H1 (cell line): ENCODE results near the gene NOP16. TPM values are rescaled to one million over a fixed set of nuclear protein-coding genes. Genes with fewer than 3 reads are reported as not detected.

Experiments
- CTCF ChIA-PET: fragments of 300-600 bp; sonication (Branson Sonifier 250); formaldehyde crosslinking; loops from one replicate; lab custom pipeline; 2021; ENCODE audit not compliant: partially characterized antibody; lab: Charles Lee
- POLR2A ChIA-PET: fragments of 300-600 bp; sonication (Branson Sonifier 250); formaldehyde crosslinking; loops from one replicate; lab custom pipeline; 2021; ENCODE audit warnings: inconsistent platforms; ENCODE audit not compliant: partially characterized antibody; lab: Charles Lee
- DNase-seq, 2 experiments: peaks; one replicate each; pipeline versions ENCODE4 v3.0.0 to v3.0.0-alpha.2; 2010 to 2022; ENCODE audit warnings: low spot score in 2 of 2, low read depth in 1 of 2, mixed read lengths in 1 of 2
- FAIRE-seq: peaks from 2 replicates; lab custom pipeline; 2011; peaks lifted over from hg19 to GRCh38; lab: Jason Lieb, UNC
- H2AFZ ChIP-seq: 2 replicates; pipeline ENCODE4 v1.8.1; 2012; ENCODE audit warnings: low read length, inconsistent platforms
- H2AK5ac ChIP-seq: 2 replicates; pipeline ENCODE4 v1.6.1; 2013; ENCODE audit warnings: low read depth, low read length
- H2BK120ac ChIP-seq: replicated peaks from 2 replicates; pipeline ENCODE3; 2013; ENCODE audit warnings: low read depth, low read length, inconsistent platforms
- H2BK12ac ChIP-seq: 2 replicates; pipeline ENCODE4 v1.6.1; 2013; ENCODE audit warnings: low read depth, low read length
- H2BK15ac ChIP-seq: 2 replicates; pipeline ENCODE4 v1.6.1; 2013; ENCODE audit warnings: low read length
- H2BK20ac ChIP-seq: 2 replicates; pipeline ENCODE4 v1.6.1; 2013; ENCODE audit warnings: low read length
- H2BK5ac ChIP-seq: 2 replicates; pipeline ENCODE4 v1.6.1; 2013; ENCODE audit warnings: low read depth, low read length
- H3K14ac ChIP-seq: 2 replicates; pipeline ENCODE4 v1.6.1; 2013; ENCODE audit warnings: inconsistent platforms; ENCODE audit not compliant: insufficient read length
- H3K18ac ChIP-seq: 2 replicates; pipeline ENCODE4 v1.6.1; 2013; ENCODE audit warnings: low read length; ENCODE audit errors: extremely low read depth
- H3K23ac ChIP-seq: 2 replicates; pipeline ENCODE4 v1.6.1; 2013; ENCODE audit warnings: inconsistent platforms; ENCODE audit not compliant: insufficient read length
- H3K23me2 ChIP-seq: 2 replicates; pipeline ENCODE4 v1.6.1; 2013; ENCODE audit warnings: low read depth, low read length
- H3K27ac ChIP-seq: 2 replicates; pipeline ENCODE4 v1.6.1; 2011; ENCODE audit warnings: low read depth, low read length, inconsistent platforms
- H3K27me3 ChIP-seq, 4 experiments: replicated peaks in 1 of 4; 1 replicate in 1 of 4; 2 replicates in 3 of 4; pipeline versions ENCODE4 v1.6.1 to v1.8.1; 2011 to 2013; ENCODE audit warnings: low read length in 3 of 4, mild to moderate bottlenecking in 3 of 4, inconsistent platforms in 2 of 4, mixed read lengths in 2 of 4, moderate library complexity in 1 of 4; ENCODE audit not compliant: control insufficient read depth in 3 of 4, insufficient read depth in 3 of 4; ENCODE audit errors: extremely low read depth in 1 of 4
- H3K36me3 ChIP-seq, 4 experiments: 2 replicates each; pipeline versions ENCODE4 v1.6.1 to v1.8.1; 2011 to 2013; ENCODE audit warnings: mild to moderate bottlenecking in 4 of 4, low read length in 3 of 4, moderate library complexity in 2 of 4, control low read depth in 1 of 4, inconsistent platforms in 1 of 4; ENCODE audit not compliant: insufficient read depth in 4 of 4, control insufficient read depth in 2 of 4
- H3K4ac ChIP-seq: replicated peaks from 2 replicates; pipeline ENCODE3; 2013; ENCODE audit warnings: low read length, low read depth, mixed read lengths, inconsistent platforms; ENCODE audit not compliant: insufficient read length
- H3K4me1 ChIP-seq, 4 experiments: replicated peaks in 1 of 4; 1 replicate in 1 of 4; 2 replicates in 3 of 4; pipeline versions ENCODE4 v1.6.1 to v1.8.1; 2011 to 2013; ENCODE audit warnings: low read length in 3 of 4, inconsistent platforms in 2 of 4, mixed read lengths in 1 of 4; ENCODE audit not compliant: insufficient read depth in 4 of 4, control insufficient read depth in 3 of 4
- H3K4me2 ChIP-seq, 2 experiments: 2 replicates each; pipeline versions ENCODE4 v1.6.1 to v1.8.1; 2011 to 2013; ENCODE audit warnings: low read depth in 2 of 2, low read length in 2 of 2, control low read depth in 1 of 2, inconsistent platforms in 1 of 2, mild to moderate bottlenecking in 1 of 2; ENCODE audit not compliant: insufficient read depth in 1 of 2
- H3K4me3 ChIP-seq, 4 experiments: fragments of 200-600, 300-600 bp in 1 of 4; sonication (generic), shearing (Covaris generic), sonication (Bioruptor Twin) in 1 of 4; 2 replicates each; pipeline versions ENCODE4 v1.5.1 to v1.8.1; 2011 to 2016; ENCODE audit warnings: low read length in 4 of 4, low read depth in 3 of 4, control low read depth in 2 of 4, inconsistent platforms in 2 of 4, mild to moderate bottlenecking in 2 of 4, mixed read lengths in 1 of 4, moderate library complexity in 1 of 4; ENCODE audit not compliant: insufficient read depth in 2 of 4; ENCODE audit errors: extremely low read depth in 1 of 4
- H3K56ac ChIP-seq: replicated peaks from 2 replicates; pipeline ENCODE3; 2013; ENCODE audit warnings: low read depth, mild to moderate bottlenecking, mixed read lengths, low read length, inconsistent platforms; ENCODE audit not compliant: insufficient read length
- H3K79me1 ChIP-seq: 2 replicates; pipeline ENCODE4 v1.6.1; 2013; ENCODE audit warnings: low read depth, low read length, control low read depth
- H3K79me2 ChIP-seq, 2 experiments: 2 replicates each; pipeline versions ENCODE4 v1.6.1 to v1.8.1; 2012 to 2013; ENCODE audit warnings: low read length in 2 of 2, mild to moderate bottlenecking in 2 of 2, inconsistent platforms in 1 of 2; ENCODE audit not compliant: insufficient read depth in 2 of 2, control insufficient read depth in 1 of 2
- H3K9ac ChIP-seq, 4 experiments: replicated peaks in 1 of 4; 1 replicate in 1 of 4; 2 replicates in 3 of 4; pipeline versions ENCODE4 v1.6.1 to v1.8.1; 2011 to 2013; ENCODE audit warnings: low read depth in 3 of 4, low read length in 3 of 4, control low read depth in 2 of 4, mild to moderate bottlenecking in 2 of 4, moderate library complexity in 2 of 4, inconsistent platforms in 1 of 4; ENCODE audit errors: extremely low read depth in 1 of 4
- H3K9me3 ChIP-seq, 2 experiments: 2 replicates each; pipeline versions ENCODE4 v1.6.1 to v1.8.1; 2012 to 2013; ENCODE audit warnings: mild to moderate bottlenecking in 2 of 2, moderate library complexity in 2 of 2, control low read depth in 1 of 2, inconsistent platforms in 1 of 2, low read depth in 1 of 2, low read length in 1 of 2, mixed read lengths in 1 of 2; ENCODE audit not compliant: insufficient read depth in 2 of 2
- H4K20me1 ChIP-seq, 2 experiments: replicated peaks in 1 of 2; 2 replicates each; pipeline versions ENCODE3 to v1.8.1; 2011 to 2013; ENCODE audit warnings: inconsistent platforms in 2 of 2, low read length in 2 of 2, mild to moderate bottlenecking in 1 of 2; ENCODE audit not compliant: insufficient read depth in 2 of 2, control insufficient read depth in 1 of 2
- H4K5ac ChIP-seq: 2 replicates; pipeline ENCODE4 v1.6.1; 2013; ENCODE audit warnings: low read length, low read depth, mixed read lengths, inconsistent platforms; ENCODE audit not compliant: insufficient read length
- H4K8ac ChIP-seq: 2 replicates; pipeline ENCODE4 v1.8.0; 2013; ENCODE audit warnings: mild to moderate bottlenecking, moderate library complexity, low read length, inconsistent platforms; ENCODE audit not compliant: insufficient read depth; ENCODE audit errors: extremely low read depth
- H4K91ac ChIP-seq: replicated peaks from 2 replicates; pipeline ENCODE3; 2013; ENCODE audit warnings: low read length, mixed read lengths, inconsistent platforms; ENCODE audit not compliant: insufficient read length
- NRF1 ChIP-seq: IDR thresholded peaks from 2 replicates; pipeline ENCODE4 v1.6.1; 2011; ENCODE audit warnings: mild to moderate bottlenecking, low read depth, low read length, improper control_type of control experiment
- WGBS, 2 experiments: shearing (Covaris generic) in 1 of 2; methylation state at CpG; one replicate each; pipeline versions ENCODE4 v1.1.6 to v1.1.7; 2013 to 2015; ENCODE audit warnings: low lambda C conversion rate in 2 of 2, mixed read lengths in 2 of 2, inconsistent platforms in 1 of 2, low coverage in 1 of 2, missing lambda C conversion rate in 1 of 2; ENCODE audit not compliant: insufficient replicate concordance in 2 of 2, insufficient coverage in 1 of 2, insufficient read length in 1 of 2; ENCODE audit errors: extremely low coverage in 1 of 2, missing lambda C conversion rate in 1 of 2; 5-methylcytosine and 5-hydroxymethylcytosine counted together
- polyA plus RNA-seq, 7 experiments: library from polyadenylated mRNA; depleted of rRNA in 3 of 7; stranded (reverse) in 5 of 7; unstranded in 2 of 7; fragments of >200 nt in 5 of 7; fragments of 200-250 nt in 2 of 7; gene quantifications; 1 replicate in 5 of 7; 2 replicates in 1 of 7; 4 replicates in 1 of 7; pipeline versions ENCODE4 v1.2.1 to v1.2.3, GENCODE V29; 2011 to 2013; ENCODE audit warnings: missing spikeins in 2 of 7, mixed read lengths in 2 of 7
- total RNA-seq: library from RNA; stranded (reverse); fragmentation: NEBNext Ultra II Directional; extraction: Animal tissue kit (Norgen Biotek cat#: 25700); gene quantifications from 2 replicates; pipeline ENCODE4 v1.2.1, GENCODE V29; 2021

Gene NOP16
- total and polyA plus RNA-seq, 2 of the 8 experiments (the other 6 are each of a cell fraction or from before 2014, with no cell fraction given) = 46.9 to 65.2 TPM

DNA sequence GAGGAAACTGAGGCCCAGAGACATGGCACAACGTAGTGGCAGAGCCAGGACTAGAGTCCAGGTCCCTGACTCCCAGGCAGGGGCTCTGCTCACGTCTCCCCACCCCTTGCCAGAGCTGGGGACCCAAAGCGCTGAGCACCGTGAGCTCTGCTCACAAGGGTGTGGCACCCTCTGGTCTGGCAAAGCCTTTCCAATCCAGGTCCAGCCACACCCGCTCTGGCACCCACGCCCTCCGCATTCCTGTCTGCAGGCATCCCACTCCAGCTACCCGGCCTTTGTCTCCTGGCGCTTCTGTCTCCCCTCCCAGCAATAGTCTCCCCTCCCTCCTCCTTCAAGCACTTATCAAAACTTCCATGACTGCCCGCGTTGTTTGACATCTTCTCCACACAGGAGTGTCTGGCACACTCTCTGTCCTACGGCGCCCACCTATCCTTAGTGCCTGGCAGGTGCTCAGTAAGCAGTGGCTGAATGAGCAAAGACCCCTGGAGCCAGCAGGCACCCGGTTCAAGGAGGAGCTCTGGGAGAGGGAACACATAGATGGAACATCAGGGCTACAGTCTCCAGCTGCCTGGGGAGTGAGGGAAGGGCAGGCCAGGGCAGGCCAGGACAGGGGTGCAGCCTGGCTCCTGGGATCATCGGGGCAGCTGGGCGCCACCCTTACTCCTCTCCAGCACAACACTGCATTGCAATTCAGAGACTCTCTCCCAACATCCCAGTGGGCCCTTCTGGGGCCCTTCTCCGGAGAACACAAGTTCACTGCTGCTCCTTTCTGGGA is 12.2 kb upstream of the NOP16 start:
- Histone ChIP-seq H3K79me2 (no peaks in the 10 kb centered on the region), H3K23me2 (no peaks in the 10 kb centered on the region), H3K27me3 (no peaks in the 10 kb centered on the region), H3K56ac (no peak overlapping the region), H4K91ac (no peak overlapping the region), H3K79me1 (no peaks in the 10 kb centered on the region), H3K4ac (no peak overlapping the region), H3K23ac (no peak overlapping the region), H2BK5ac (no peak overlapping the region), H3K4me2 (no peak overlapping the region), H2BK12ac (no peak overlapping the region), H3K9ac (no peak overlapping the region), H3K4me3 (no peak overlapping the region), H3K18ac (no peak overlapping the region), H3K14ac (no peak overlapping the region), H3K27ac (no peak overlapping the region), H2BK15ac (no peak overlapping the region), H3K4me1 (no peaks in the 10 kb centered on the region), H4K5ac (no peak overlapping the region), H2AK5ac (no peak overlapping the region), H2BK20ac (no peak overlapping the region), H2BK120ac (no peak overlapping the region), H4K20me1 (peaks cover 0 to 1% of the 10 kb centered on the region in 2 experiments), H2AFZ (no peak overlapping the region), H3K36me3 (no peaks in the 10 kb centered on the region), H4K8ac (no peak overlapping the region), H3K9me3 (no peaks in the 10 kb centered on the region)
- FAIRE-seq (no peak), DNase-seq (no peak)
- CTCF ChIA-PET = interaction anchor here (0.8 kb wide), 1 partner anchor 9 kb away, joined by 4 read pairs; no protein-coding TSS in a partner anchor
- 82% methylated on average over 15 of the region's 17 CpGs; no CpG with 5 or more reads in 1 of the 2 experiments for WGBS, 2 experiments
- POLR2A ChIA-PET = interaction anchor here (1.0 to 1.2 kb wide), 2 partner anchors 9 to 12 kb away, joined by 3 to 4 read pairs; partner anchors contain the start of genes HIGD2A and NOP16
- no peak for TF ChIP-seq NRF1
